Measurements from ENCODE around the gene LRSAM1.
"Not testable (repeated sequence)": the region's sequence is repeated elsewhere in the genome, so short reads cannot be mapped to it uniquely, and the experiment has no call there.

LRSAM1 gene

GRCh38 chr9:127463382-127463781 lies 12.1 kb downstream of the LRSAM1 start:
- no peak for DNase-seq

GRCh38 chr9:127463911-127464310 lies 12.6 kb downstream of the LRSAM1 start:
- no peak for DNase-seq

GRCh38 chr9:127466407-127466917 lies 15.2 kb downstream of the LRSAM1 start:
- DNase-seq: not testable (repeated sequence)

- DNase-seq: no peak
These were observed 16.3 kb downstream of the LRSAM1 start for GRCh38 chr9:127467621-127468020.

- DNase-seq: no peak
These were observed 19.4 kb downstream of the LRSAM1 start for GRCh38 chr9:127470662-127471061.

DNA sequence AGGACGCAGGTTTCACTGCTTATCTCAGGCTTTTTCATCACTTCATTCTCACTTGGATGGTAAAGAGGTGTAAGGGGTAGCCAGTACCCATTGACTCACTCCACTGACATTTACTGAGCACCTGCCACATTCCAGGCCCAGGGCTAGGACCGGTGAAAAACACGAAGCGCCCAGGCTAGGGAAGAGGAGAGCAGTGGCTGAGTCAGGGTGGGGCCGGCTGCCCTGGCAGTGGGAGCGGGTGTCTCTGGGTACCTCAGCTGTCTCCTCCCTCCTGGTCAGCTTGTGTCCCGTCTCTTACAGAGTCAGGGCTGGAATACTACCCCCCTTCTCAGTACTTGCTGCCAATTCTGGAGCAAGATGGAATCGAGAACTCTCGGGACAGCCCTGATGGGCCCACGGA lies 22.2 kb downstream of the LRSAM1 start:
- DNase-seq: no peak

GRCh38 chr9:127473932-127474331 lies 22.6 kb downstream of the LRSAM1 start:
- DNase-seq: no peak

- no peak for DNase-seq
These were observed 23.3 kb downstream of the LRSAM1 start for GRCh38 chr9:127474592-127474991.

DNA sequence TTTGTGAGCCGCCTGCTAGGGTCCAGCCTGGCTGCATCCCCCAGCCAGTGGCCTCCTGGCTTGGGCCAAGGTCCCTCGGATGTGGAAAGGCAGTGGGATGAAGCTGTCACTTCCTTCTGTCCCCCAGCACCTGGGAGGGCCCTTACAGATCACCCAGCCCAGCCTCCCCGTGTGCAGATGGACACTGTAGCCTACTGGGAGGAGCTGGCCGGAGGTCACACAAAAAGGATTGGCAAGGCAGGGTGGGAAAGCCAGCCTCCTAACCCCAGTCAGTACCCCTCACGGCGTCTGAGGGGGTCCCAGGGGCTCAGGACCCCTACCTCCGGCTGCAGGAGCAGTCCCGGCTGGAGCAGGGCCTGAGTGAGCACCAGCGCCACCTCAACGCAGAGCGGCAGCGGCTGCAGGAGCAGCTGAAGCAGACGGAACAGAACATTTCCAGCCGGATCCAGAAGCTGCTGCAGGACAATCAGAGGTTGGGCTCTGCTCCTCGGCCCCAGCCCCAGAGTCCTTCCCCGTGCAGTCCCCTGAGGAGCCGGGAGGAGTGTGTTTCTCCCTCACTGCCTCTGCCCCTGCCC lies 28.3 kb downstream of the LRSAM1 start:
- DNase-seq: no peak

DNA sequence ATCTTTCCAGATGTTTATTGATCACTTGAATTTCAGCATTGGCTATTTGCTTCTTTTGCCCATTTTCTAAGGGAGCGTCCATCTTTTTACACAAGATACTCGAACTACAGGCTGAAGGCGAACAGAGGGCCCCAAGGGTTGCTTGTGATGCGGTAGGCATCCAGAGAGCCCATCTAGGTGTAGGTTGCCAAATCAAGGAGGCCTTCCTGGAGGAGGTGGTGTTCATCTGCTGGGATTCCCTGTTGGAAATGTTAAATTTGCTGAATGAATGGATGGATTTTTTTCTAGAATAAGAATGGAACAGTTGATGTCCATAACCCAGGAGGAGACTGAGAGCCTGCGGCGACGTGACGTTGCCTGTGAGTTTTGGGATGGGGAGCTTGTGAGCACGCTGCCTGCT lies 31.4 kb downstream of the LRSAM1 start:
- DNase-seq: no peak

DNA sequence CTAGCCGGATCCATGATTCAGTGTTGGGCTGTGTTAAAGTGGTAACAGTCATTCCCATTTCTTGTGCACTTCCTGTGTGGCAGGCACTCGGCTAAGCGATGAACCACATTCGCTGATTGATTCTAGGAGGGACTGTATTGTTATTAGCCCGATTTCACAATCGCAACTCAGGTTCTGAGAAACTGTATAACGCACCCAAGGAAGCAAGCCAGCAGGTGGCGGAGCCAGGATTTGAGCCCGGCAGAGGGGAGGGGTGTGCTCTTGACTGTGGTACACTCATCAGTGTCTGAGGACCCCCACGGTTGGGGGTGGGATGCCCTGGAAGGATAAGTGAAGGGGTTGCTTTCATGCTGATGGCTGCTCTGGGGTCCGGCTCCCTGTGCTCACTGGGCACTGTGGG lies 34.7 kb downstream of the LRSAM1 start:
- DNase-seq: no peak

DNA sequence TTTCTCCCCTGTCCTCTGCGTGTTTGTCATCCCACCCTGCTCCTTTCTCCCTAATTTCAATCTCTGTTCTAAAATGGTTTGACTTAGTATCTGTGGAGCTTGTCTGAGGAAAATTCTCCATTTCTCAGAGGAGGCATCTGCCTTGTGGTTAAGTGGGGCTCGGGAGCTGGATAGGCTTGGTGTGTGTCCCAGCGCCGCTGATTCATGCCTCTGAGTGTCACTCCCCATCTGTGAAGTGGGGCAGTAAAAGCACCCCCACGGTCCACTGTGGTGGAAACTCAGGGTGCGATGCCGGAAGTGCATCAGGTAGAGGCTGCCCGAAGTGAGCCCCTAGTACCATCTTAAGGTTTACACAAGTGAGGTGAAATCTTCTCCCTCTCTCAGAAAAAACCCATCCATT lies 37.6 kb downstream of the LRSAM1 start:
- no peak for DNase-seq

DNA sequence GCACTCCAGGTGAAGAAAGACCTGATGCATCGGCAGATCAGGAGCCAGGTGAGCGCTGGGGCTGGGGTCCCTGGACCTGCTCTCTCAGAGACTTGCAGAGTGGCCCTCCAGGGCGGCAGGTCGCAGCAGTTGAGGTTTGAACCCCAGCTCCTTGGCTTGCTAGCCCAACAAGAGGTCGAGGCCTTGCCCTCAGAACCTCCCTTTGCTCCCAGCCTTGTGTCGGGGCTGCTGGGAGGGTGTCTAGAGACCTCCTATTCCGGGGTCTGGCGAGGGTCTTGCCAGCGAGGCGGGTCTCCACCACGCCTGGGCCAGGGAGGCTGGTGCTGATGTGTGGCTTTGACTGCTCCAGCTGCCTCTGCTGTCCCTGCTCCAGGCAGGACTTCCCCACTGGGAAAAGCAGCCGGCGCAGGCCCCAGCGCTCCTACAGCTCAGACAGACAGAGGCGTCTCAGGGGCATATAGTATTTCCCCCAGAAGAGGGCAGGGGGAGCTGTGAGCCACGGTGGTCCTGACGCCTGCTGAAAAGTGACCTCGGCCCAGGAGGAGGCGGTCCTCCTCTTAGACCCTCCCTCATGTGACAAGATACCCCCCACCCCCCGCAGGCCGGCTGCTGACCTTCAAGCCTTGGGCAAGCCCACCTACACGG lies 38.3 kb downstream of the LRSAM1 start:
- no peak for DNase-seq

GRCh38 chr9:127490535-127491230 lies 39.4 kb downstream of the LRSAM1 start:
- DNase-seq: no peak

GRCh38 chr9:127491516-127491915 lies 40.2 kb downstream of the LRSAM1 start:
- DNase-seq: no peak

- no peak for DNase-seq
These were observed 41.3 kb downstream of the LRSAM1 start for GRCh38 chr9:127492616-127493015.

DNA sequence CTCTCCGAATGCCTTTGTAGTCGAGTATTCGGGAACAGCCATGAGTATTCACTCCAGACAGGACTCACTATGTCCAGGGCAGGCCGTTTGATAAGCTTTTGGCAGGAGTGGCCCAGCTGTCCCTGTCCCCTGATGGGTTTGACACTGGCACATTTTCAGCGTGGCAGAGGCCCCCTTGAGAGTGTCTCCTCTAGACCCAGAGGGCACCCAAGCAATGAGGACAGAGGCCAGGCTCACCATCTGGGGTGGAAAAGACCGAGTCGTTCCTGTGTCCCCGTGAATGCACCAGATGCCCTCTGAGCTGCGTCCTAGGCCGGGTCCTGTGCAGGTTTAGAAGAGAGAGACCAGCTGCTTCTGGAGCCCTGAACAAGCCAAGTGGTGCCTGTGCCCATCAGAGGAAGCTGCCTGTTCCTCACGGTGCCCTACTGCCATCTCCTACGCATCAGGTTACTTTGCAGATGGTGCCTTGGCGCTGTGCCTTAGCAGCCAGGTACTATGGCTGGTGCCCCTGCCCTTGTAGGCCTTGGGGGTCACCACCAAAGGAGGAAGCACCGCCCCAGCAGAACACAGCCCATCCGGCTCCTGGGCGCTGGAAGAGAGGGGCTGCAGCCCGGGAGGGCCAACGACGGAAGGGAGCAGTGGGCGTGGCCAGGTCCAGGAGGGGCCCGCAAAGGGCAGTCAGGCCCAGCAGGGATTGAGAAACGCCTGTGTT lies 42.4 kb downstream of the LRSAM1 start:
- no peak for DNase-seq

DNA sequence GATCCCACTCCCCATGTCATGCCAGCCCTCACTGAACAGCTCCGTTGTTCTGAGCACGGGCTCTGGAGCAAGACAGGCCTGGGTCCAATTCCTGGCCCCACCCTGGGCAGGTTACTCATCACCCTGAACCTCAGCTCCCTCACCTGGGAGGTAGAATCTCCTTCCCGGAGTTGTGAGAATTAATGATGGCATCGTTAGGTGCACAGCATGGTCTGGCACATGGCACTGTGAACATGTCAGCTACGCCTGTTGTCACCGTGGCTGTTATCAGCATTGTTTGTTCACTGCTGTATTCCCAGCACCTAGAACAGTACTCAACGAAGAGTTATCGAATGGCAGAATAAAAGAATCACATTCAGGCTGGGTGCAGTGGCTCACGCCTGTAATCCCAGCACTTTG lies 43.0 kb downstream of the LRSAM1 start:
- DNase-seq: no peak

DNA sequence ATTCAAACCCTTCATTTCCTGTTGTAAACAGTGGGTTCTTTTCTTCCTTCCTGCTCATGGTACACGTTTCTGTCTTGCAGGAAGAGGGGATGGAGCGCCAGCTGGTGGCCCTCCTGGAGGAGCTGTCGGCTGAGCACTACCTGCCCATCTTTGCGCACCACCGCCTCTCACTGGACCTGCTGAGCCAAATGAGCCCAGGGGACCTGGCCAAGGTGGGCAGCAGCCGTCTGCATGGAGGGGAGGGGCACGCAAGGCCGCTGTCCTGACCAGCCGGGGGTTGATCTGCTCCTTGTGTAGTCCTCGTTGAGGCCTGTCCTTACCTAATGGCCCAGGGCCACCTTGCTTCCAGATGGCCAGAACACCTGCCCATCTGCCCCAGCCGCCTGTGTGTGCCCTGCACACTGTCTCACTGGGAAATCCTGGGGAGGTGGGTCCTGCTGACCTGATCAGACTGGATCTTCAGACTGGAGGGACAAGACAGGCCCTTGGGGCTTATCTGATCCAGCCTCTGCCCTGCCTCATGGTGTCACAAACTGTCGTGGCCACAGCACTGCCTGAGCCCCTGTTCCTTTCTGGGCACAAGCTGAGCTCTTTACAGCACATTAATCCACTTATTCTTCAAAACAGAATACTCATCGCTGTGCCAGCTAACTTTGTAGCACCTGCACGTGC lies 44.7 kb downstream of the LRSAM1 start:
- DNase-seq: no peak

DNA sequence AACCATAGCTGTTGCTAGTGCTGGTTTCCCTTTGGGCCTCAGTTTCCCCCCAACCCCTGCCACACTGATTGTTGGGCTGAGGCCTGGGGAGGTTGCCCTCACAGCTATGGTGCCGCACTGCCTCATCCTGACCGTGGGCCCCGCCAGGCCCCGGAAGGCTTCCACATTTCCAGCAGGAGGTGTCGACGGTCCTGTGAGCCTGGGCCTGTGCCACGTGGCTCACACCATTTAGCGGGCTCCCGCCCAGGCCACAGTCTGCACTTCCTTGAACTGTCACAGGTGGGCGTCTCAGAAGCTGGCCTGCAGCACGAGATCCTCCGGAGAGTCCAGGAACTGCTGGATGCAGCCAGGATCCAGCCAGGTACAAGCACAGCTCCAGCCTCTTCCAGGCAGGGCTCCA lies 45.7 kb downstream of the LRSAM1 start:
- no peak for DNase-seq

DNA sequence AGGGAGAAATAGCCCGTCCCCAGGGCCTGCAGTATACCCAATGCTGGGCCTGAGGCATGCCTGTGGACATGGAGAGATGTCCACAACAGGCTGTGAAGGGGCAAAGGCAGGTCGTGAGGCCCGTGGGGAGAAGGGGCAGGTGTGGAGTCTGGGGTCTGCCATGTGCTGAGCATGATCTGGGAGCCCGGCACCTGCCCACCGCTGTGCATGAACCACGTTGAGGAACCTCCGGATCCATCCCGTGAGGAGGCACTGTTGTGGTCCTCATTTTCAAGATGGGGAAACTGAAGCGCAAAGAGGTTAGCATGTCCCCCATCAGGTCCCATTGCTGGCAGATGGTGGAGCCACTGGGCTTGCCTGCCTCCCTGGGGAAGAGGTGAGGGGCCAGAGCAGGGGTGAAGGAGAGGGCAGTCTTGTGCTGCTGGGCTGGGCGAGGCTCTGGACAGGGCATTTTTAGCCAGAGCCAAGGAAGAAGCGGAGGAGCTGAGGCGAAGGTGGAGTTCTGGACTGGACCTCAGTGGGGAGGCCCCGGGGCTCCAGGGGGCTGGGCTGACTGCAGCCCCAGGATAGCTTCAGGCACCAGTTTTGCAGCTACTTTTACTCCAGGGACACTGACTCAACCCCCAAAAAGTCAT lies 46.5 kb downstream of the LRSAM1 start:
- no peak for DNase-seq

- DNase-seq: no peak
These were observed 47.0 kb downstream of the LRSAM1 start for GRCh38 chr9:127498298-127498697.

DNA sequence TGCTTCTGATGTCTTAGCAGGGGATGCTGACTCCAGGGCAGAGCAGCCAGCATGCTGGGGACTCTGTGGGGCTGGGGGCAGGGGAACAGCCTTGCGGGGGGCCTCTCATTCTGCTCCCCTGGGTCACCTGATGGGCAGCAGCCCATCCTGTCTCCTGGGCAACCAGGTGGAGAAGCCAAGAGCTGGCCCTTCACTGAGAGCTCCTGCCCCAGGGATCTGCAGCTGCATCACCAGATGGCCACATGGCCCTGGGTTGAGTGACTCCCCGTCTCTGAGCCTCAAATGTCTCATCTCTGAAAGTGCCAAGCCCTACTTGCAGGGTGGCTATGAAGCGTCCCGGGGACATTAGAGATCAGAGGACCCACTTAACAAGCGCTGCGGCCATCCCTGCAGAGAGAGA lies 49.1 kb downstream of the LRSAM1 start:
- no peak for DNase-seq
